K562 (cell line): Measurements from ENCODE around the gene RETREG2. TPM values are rescaled to one million over a fixed set of nuclear protein-coding genes. Genes with fewer than 3 reads are reported as not detected.
A peak's percentile ranks its signal among the peaks of the same experiment; 100 is the strongest.

ENCODE experiments used
- CREBBP ChIP-seq: IDR thresholded peaks from one replicate; pipeline ENCODE4 v1.6.1; 2012; ENCODE audit warnings: low read depth, mild to moderate bottlenecking, control low read depth, inconsistent platforms, low read length
- SIRT6 ChIP-seq: IDR thresholded peaks from one replicate; pipeline ENCODE4 v1.6.1; 2012; ENCODE audit warnings: low read depth, mild to moderate bottlenecking, control low read depth, inconsistent platforms, low read length, moderate library complexity
- TAF9B ChIP-seq: fragments of 450-650 bp; IDR thresholded peaks from 2 replicates; pipeline ENCODE4 v1.6.1; 2018; ENCODE audit warnings: mild to moderate bottlenecking; ENCODE audit not compliant: partially characterized antibody
- ZNF347 ChIP-seq: fragments of 450-650 bp; formaldehyde crosslinking; IDR thresholded peaks from 2 replicates; pipeline ENCODE4 v1.4.0; 2020; ENCODE audit warnings: low read depth, mild to moderate bottlenecking, moderate library complexity
- polyA plus RNA-seq, 8 experiments: library from polyadenylated mRNA; depleted of rRNA in 4 of 8; stranded (reverse) in 5 of 8; unstranded in 3 of 8; fragments of >200 nt; fragmentation: Nextera tagmentation in 2 of 8; fragmentation: Illumina TruSeq in 1 of 8; extraction: Ambion mirVana in 2 of 8; extraction: Trizol in 1 of 8; gene quantifications; 2 replicates each; pipeline versions ENCODE4 v1.2.1 to v1.2.3, GENCODE V29; 2011 to 2014; ENCODE audit warnings: inconsistent platforms in 1 of 8, missing spikeins in 1 of 8
- total RNA-seq, 7 experiments: library from RNA; depleted of rRNA in 6 of 7; stranded (reverse); fragments of >200 nt in 6 of 7; fragmentation: Illumina TruSeq in 2 of 7; extraction: Trizol in 2 of 7; gene quantifications; 2 replicates each; pipeline versions ENCODE4 v1.2.1 to v1.2.3, GENCODE V29; 2011 to 2021; ENCODE audit warnings: low replicate concordance in 1 of 7
- TF ChIP-seq, protein P1 (sequence below): IDR thresholded peaks from 2 replicates; pipeline ENCODE4 v1.6.1; 2012; ENCODE audit warnings: low read depth, low read length, improper control_type of control experiment, borderline replicate concordance
- TF ChIP-seq, protein P2 (sequence below): fragments of 450-650 bp; IDR thresholded peaks from 2 replicates; pipeline ENCODE4 v1.6.1; 2016; ENCODE audit warnings: borderline replicate concordance
- TF ChIP-seq, protein P3 (sequence below): fragments of 250-450 bp; sonication (Bioruptor Pico); IDR thresholded peaks from 2 replicates; pipeline ENCODE4 v1.8.0; 2022; ENCODE audit warnings: moderate library complexity, mild to moderate bottlenecking, inconsistent platforms

Gene RETREG2
- total and polyA plus RNA-seq, 9 of the 15 experiments (the other 6 are each of a cell fraction or from before 2014, with no cell fraction given) = 4.9 to 40.1 (median 19.2) TPM

DNA sequence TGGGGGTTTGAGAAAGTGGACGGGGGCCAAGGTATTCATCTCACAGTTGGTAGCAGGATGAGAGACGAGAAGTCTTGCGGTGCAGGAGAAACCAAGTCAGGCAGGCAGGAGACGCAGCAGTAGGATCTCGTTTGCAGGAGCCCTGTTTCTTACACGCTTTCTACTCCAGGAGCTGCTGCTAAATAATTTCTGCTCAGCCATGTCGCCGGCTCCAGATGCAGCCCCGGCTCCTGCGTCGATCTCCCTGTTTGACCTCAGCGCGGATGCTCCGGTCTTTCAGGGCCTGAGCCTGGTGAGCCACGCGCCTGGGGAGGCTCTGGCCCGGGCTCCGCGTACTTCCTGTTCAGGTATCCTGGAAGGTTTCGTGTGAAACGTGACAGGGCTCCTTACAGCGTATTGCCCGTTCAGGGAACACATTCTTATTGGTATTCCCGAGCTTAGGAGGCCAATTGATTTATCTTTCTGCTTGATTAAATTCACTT lies 52.0 kb downstream of the RETREG2 start (continued):
- TF ChIP-seq, protein P1, sequence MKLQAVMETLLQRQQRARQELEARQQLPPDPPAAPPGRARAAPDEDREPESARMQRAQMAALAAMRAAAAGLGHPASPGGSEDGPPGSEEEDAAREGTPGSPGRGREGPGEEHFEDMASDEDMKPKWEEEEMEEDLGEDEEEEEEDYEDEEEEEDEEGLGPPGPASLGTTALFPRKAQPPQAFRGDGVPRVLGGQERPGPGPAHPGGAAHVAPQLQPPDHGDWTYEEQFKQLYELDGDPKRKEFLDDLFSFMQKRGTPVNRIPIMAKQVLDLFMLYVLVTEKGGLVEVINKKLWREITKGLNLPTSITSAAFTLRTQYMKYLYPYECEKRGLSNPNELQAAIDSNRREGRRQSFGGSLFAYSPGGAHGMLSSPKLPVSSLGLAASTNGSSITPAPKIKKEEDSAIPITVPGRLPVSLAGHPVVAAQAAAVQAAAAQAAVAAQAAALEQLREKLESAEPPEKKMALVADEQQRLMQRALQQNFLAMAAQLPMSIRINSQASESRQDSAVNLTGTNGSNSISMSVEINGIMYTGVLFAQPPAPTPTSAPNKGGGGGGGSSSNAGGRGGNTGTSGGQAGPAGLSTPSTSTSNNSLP = no peak
- TF ChIP-seq, protein P2, sequence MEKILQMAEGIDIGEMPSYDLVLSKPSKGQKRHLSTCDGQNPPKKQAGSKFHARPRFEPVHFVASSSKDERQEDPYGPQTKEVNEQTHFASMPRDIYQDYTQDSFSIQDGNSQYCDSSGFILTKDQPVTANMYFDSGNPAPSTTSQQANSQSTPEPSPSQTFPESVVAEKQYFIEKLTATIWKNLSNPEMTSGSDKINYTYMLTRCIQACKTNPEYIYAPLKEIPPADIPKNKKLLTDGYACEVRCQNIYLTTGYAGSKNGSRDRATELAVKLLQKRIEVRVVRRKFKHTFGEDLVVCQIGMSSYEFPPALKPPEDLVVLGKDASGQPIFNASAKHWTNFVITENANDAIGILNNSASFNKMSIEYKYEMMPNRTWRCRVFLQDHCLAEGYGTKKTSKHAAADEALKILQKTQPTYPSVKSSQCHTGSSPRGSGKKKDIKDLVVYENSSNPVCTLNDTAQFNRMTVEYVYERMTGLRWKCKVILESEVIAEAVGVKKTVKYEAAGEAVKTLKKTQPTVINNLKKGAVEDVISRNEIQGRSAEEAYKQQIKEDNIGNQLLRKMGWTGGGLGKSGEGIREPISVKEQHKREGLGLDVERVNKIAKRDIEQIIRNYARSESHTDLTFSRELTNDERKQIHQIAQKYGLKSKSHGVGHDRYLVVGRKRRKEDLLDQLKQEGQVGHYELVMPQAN = peak; percentile 75
- TF ChIP-seq TAF9B (no peak), ZNF347 (CRISPR knock-in tag) (no peak), SIRT6 (no peak), CREBBP (no peak)
- TF ChIP-seq, protein P3, sequence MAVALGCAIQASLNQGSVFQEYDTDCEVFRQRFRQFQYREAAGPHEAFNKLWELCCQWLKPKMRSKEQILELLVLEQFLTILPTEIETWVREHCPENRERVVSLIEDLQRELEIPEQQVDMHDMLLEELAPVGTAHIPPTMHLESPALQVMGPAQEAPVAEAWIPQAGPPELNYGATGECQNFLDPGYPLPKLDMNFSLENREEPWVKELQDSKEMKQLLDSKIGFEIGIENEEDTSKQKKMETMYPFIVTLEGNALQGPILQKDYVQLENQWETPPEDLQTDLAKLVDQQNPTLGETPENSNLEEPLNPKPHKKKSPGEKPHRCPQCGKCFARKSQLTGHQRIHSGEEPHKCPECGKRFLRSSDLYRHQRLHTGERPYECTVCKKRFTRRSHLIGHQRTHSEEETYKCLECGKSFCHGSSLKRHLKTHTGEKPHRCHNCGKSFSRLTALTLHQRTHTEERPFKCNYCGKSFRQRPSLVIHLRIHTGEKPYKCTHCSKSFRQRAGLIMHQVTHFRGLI (CRISPR knock-in tag) = no peak
